ENCODE results near the gene TEX11. TPM values are rescaled to one million over a fixed set of nuclear protein-coding genes. Genes with fewer than 3 reads are reported as not detected.
"Not testable (repeated sequence)": the region's sequence is repeated elsewhere in the genome, so short reads cannot be mapped to it uniquely, and the experiment has no call there.

Gene TEX11
- total RNA-seq, 3 donors from 2014 or later: not detected

DNA sequence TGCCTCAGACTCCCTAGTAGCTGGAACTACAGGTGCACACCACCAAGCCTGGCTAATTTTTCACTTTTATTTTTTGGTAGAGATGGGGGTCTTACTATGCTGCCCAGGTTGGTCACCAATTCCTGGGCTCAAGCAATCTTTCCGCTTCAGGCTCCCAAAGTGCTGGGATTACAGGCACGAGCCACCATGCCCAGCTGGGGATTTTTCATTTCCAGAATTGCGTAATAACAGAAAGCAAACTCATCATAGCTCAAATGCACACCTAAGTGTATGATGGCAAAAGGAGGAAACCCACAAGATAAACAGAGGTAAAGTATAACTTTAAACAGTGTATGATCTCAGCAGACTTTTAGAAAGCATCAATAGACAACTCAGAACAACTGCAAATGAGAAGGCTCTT, 56.2 kb downstream of the TEX11 start:
- Histone ChIP-seq H3K9me3 (no peaks in the 10 kb centered on the region), H3K27ac (no peak overlapping the region), H3K27me3 (peaks cover 0 to 28% of the 10 kb centered on the region in 2 donors), H3K4me3 (no peak overlapping the region), H3K4me1 (no peaks in the 10 kb centered on the region), H3K36me3 (no peaks in the 10 kb centered on the region)
- DNase-seq (ENCODE audit: low spot score in 2 of 2): no peak
- no peak for TF ChIP-seq POLR2A (IDR thresholded peaks at IDR 0.05)
- TF ChIP-seq, protein P1, sequence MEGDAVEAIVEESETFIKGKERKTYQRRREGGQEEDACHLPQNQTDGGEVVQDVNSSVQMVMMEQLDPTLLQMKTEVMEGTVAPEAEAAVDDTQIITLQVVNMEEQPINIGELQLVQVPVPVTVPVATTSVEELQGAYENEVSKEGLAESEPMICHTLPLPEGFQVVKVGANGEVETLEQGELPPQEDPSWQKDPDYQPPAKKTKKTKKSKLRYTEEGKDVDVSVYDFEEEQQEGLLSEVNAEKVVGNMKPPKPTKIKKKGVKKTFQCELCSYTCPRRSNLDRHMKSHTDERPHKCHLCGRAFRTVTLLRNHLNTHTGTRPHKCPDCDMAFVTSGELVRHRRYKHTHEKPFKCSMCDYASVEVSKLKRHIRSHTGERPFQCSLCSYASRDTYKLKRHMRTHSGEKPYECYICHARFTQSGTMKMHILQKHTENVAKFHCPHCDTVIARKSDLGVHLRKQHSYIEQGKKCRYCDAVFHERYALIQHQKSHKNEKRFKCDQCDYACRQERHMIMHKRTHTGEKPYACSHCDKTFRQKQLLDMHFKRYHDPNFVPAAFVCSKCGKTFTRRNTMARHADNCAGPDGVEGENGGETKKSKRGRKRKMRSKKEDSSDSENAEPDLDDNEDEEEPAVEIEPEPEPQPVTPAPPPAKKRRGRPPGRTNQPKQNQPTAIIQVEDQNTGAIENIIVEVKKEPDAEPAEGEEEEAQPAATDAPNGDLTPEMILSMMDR (IDR thresholded peaks at IDR 0.05): no peak
- intact Hi-C loops (cut with DNase I; ENCODE audit: low total_unique reads): no loop called here

DNA sequence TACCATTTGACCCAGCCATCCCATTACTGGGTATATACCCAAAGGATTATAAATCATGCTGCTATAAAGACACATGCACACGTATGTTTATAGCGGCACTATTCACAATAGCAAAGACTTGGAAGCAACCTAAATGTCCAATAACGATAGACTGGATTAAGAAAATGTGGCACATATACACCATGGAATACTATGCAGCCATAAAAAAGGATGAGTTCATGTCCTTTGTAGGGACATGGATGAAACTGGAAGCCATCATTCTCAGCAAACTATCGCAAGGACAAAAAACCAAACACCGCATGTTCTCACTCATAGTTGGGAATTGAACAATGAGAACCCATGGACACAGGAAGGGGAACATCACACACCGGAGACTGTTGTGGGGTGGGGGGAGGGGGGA, 64.4 kb downstream of the TEX11 start:
- intact Hi-C loops (cut with DNase I; ENCODE audit: low total_unique reads); H3K4me3 ChIP-seq; H3K36me3 ChIP-seq; H3K9me3 ChIP-seq; DNase-seq (ENCODE audit: low spot score in 2 of 2); H3K27ac ChIP-seq; H3K4me1 ChIP-seq: not testable (repeated sequence)
- H3K27me3 ChIP-seq: peaks cover 0 to 12% of the 10 kb centered on the region in 2 donors

DNA sequence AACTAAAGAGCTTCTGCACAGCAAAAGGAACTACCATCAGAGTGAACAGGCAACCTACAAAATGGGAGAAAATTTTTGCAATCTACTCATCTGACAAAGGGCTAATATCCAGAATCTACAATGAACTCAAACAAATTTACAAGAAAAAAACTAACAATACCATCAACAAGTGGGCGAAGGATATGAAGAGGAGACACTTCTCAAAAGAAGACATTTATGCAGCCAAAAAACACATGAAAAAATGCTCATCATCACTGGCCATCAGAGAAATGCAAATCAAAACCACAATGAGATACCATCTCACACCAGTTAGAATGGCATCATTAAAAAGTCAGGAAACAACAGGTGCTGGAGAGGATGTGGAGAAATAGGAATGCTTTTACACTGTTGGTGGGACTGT, 64.9 kb downstream of the TEX11 start:
- H3K9me3 ChIP-seq; H3K4me1 ChIP-seq; H3K36me3 ChIP-seq; H3K27ac ChIP-seq; H3K4me3 ChIP-seq; intact Hi-C loops (cut with DNase I; ENCODE audit: low total_unique reads); H3K27me3 ChIP-seq; DNase-seq (ENCODE audit: low spot score in 2 of 2): not testable (repeated sequence)

DNA sequence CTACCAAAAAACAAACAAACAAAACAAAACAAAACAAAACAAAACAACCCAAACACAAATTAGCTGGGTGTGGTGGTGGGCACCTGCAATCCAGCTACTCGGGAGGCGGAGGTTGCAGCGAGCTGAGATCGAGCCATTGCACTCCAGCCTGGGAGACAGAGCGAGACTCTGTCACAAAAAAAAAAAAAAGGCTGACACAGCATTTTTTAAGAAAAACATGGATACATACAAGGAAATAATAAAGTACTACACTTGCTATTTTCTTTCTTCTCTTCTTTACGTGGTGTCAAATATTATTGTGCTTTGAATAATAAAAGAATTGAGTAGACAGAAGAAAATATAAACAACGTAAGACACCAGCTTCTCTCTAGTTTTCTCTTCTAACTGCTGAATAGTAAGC, 73.9 kb downstream of the TEX11 start:
- Histone ChIP-seq H3K27me3 (peaks cover 0 to 4% of the 10 kb centered on the region in 2 donors), H3K27ac (no peak overlapping the region), H3K4me3 (no peak overlapping the region), H3K36me3 (no peaks in the 10 kb centered on the region), H3K4me1 (no peaks in the 10 kb centered on the region), H3K9me3 (peaks cover 1 to 13% of the 10 kb centered on the region in 2 donors)
- intact Hi-C loops (cut with DNase I; ENCODE audit: low total_unique reads): no loop called here
- TF ChIP-seq POLR2A (IDR thresholded peaks at IDR 0.05) (no peak), POLR2AphosphoS5 (IDR thresholded peaks at IDR 0.05) (no peak)
- TF ChIP-seq, protein P1 (IDR thresholded peaks at IDR 0.05): no peak
- DNase-seq (ENCODE audit: low spot score in 2 of 2): no peak

DNA sequence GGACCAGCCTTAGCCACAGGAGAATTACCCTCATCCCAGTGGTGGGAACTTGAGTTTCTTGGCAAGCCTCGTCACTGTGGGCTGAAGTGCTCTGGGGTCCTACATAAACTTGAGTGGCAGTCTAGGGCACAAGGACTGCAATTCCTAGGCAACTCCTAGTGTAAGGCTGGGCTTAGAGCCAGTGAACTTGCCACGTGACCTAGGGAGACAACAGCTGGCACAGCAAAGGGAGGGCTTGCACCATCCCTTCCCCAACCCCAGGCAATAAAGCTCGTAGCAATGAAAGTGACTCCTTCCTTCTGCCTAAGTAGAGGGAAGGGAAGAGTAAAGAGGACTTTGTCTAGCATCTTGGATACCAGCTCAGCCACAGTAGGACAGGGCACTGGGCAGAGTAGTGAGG, 81.8 kb downstream of the TEX11 start:
- Histone ChIP-seq H3K4me1 (no peaks in the 10 kb centered on the region), H3K27ac (no peak overlapping the region), H3K9me3 (no peaks in the 10 kb centered on the region), H3K4me3 (no peak overlapping the region), H3K36me3 (no peaks in the 10 kb centered on the region), H3K27me3 (peaks cover 0 to 34% of the 10 kb centered on the region in 2 donors)
- TF ChIP-seq, protein P1 (IDR thresholded peaks at IDR 0.05): no peak
- TF ChIP-seq POLR2AphosphoS5 (IDR thresholded peaks at IDR 0.05) (no peak), POLR2A (IDR thresholded peaks at IDR 0.05) (no peak)
- intact Hi-C loops (cut with DNase I; ENCODE audit: low total_unique reads): no loop called here
- DNase-seq (ENCODE audit: low spot score in 2 of 2): no peak

DNA sequence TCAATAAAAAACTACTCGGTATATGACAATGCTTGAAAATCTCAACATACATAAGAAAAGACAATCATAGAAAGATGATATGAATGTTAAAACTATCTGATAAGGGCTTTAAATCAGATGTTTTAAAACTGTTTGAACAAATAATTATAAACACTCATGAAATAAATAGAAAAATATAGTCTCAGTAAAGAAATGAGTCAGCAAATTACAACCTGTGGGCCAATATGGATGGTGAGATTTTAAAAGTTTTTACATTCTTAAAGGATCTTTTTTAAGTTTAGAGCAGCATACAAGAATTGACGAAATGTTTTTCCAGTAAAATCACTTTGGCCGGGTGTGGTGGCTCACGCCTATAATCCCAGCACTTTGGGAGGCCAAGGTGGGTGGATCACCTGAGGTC, 83.1 kb downstream of the TEX11 start:
- Histone ChIP-seq H3K36me3 (no peaks in the 10 kb centered on the region), H3K4me3 (no peak overlapping the region), H3K27ac (no peak overlapping the region), H3K9me3 (peaks cover 4 to 7% of the 10 kb centered on the region in 2 donors), H3K27me3 (peaks cover 0 to 37% of the 10 kb centered on the region in 2 donors), H3K4me1 (no peaks in the 10 kb centered on the region)
- DNase-seq (ENCODE audit: low spot score in 2 of 2): no peak
- TF ChIP-seq POLR2AphosphoS5 (IDR thresholded peaks at IDR 0.05): no peak
- no peak for TF ChIP-seq POLR2A (IDR thresholded peaks at IDR 0.05)
- TF ChIP-seq, protein P1 (IDR thresholded peaks at IDR 0.05): no peak
- intact Hi-C loops (cut with DNase I; ENCODE audit: low total_unique reads): no loop called here
